ENCODE data around the gene MICU1. TPM values are rescaled to one million over a fixed set of nuclear protein-coding genes. Genes with fewer than 3 reads are reported as not detected.

The MICU1 gene
- total and polyA plus RNA-seq, 10 of the 15 experiments (the other 5 are each of a cell fraction or from before 2014, with no cell fraction given), result 18.2 to 36.4 (median 22.2) TPM

DNA sequence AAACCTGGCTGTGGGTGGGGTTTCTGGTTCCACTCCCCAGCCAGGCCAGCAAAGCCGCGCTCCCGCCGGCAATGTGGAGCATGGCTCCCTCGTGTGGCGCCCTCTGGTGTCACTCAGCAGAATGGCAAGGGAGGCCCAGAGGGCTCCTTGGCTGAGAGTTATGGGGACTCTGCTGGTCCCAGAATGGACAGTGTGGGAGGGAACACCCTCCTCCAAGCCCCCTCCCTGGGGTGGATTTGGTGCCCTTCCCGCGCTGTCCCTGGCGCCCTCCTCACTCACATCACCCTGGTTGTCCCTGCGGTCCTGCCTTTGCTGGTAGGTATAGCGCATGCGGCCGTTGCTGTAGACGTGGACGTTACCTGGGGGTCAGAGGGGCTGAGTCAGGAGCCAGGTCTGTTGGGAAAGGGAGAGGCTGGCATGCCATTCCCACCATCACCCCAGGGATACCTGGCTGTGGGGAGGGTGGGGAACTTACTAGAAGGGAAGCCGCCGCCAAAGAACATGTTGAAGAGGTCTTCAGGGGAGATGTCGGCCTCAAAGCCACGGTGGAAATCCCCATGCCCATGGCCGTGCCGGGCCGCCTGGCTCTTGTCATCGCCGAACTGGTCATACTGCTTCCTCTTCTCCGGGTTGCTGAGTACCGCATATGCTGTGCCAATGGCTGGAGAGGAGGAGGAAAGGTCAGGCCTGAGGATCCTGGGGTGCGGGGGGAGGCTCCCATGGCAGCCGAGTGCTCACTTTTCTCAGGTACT lies 285.2 kb downstream of the MICU1 start (continued):
- no peak for TF ChIP-seq CBX3 (IDR thresholded peaks at IDR 0.05; ENCODE audit: borderline replicate concordance, low read depth)
- TF ChIP-seq SMAD5 (IDR thresholded peaks at IDR 0.05; ENCODE audit: low read depth), result no peak
- TF ChIP-seq, protein P1, sequence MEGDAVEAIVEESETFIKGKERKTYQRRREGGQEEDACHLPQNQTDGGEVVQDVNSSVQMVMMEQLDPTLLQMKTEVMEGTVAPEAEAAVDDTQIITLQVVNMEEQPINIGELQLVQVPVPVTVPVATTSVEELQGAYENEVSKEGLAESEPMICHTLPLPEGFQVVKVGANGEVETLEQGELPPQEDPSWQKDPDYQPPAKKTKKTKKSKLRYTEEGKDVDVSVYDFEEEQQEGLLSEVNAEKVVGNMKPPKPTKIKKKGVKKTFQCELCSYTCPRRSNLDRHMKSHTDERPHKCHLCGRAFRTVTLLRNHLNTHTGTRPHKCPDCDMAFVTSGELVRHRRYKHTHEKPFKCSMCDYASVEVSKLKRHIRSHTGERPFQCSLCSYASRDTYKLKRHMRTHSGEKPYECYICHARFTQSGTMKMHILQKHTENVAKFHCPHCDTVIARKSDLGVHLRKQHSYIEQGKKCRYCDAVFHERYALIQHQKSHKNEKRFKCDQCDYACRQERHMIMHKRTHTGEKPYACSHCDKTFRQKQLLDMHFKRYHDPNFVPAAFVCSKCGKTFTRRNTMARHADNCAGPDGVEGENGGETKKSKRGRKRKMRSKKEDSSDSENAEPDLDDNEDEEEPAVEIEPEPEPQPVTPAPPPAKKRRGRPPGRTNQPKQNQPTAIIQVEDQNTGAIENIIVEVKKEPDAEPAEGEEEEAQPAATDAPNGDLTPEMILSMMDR (IDR thresholded peaks at IDR 0.05 in 2 of 3, conservative IDR thresholded peaks at IDR 0.05 in 1 of 3; ENCODE audit: control insufficient read depth in 2 of 3, extremely low read depth in 1 of 3, insufficient read depth in 1 of 3, low read depth in 3 of 3, low read length in 3 of 3), result peak; percentile 86 to 99 (median 98)
- TF ChIP-seq IRF4 (IDR thresholded peaks at IDR 0.05; ENCODE audit: low read depth, low read length), result 0 out of 2 replicates have a peak, but pooled peaks have one; percentile 19
- peak; percentile 75 for TF ChIP-seq RAD21 (IDR thresholded peaks at IDR 0.05; ENCODE audit: insufficient read depth, low read depth, low read length)
- TF ChIP-seq SMARCA5 (IDR thresholded peaks at IDR 0.05), result peak; percentile 66; the same call in 1 of the 2 replicates

DNA sequence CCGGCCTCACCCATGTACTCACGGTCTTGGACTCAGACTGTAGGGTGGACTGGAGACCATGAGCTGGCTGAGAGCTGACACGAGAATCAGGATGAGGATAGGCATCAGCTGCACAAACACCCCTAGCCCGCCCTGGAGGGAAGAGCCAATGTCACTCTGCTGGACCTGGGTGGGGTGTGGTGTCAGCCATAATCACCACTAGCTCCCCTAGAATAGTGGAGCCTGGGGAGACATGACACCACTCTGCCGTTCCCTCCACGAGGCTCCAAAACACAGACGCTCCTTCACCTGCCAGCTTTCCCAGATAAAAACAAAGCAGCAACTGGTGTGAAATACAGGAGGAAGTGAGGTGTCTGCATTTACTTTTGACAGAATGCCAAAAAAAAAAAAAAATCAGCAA lies 287.7 kb downstream of the MICU1 start:
- no peak for DNase-seq (ENCODE audit: low read depth, low spot score)
- POLR2A ChIA-PET, result interaction anchor here (0.5 to 1.8 kb wide), 6 partner anchors 15 to 234 kb away, joined by 3 to 9 read pairs (median 4); no protein-coding TSS in a partner anchor
- H3K9me3 ChIP-seq (replicated peaks; ENCODE audit: control insufficient read depth, insufficient read depth, low read length), result no peaks in the 10 kb centered on the region; the same call in 2 of the 3 replicates
- SMC1A ChIA-PET (ENCODE audit: uncharacterized antibody, unreplicated experiment), result interaction anchor here (0.7 to 9.7 kb wide), 17 partner anchors 14 to 290 kb away, joined by 3 to 168 read pairs (median 6); partner anchors contain the start of gene DDIT4
- H3K4me3 ChIP-seq, result no peak overlapping the region
- H3K36me3 ChIP-seq (ENCODE audit: control insufficient read depth in 2 of 2, insufficient read depth in 2 of 2, low read length in 1 of 2), result peaks cover 16 to 33% of the 10 kb centered on the region in 2 experiments
- no peak overlapping the region for H3K9ac ChIP-seq (ENCODE audit: control insufficient read depth, insufficient read depth, low read length)
- no peaks in the 10 kb centered on the region for H3K79me2 ChIP-seq (ENCODE audit: control insufficient read depth, insufficient read depth, low read length)
- no peak overlapping the region for H2AFZ ChIP-seq (ENCODE audit: control insufficient read depth, low read depth, low read length)
- CTCF ChIA-PET, result interaction anchor here (0.6 to 16.6 kb wide), 33 partner anchors 11 to 648 kb away, joined by 3 to 275 read pairs (median 6); partner anchors contain the start of gene DDIT4
- no peaks in the 10 kb centered on the region for H3K27me3 ChIP-seq (replicated peaks in 1 of 2; ENCODE audit: control insufficient read depth in 2 of 2, insufficient read depth in 2 of 2, low read length in 1 of 2)
- RAD21 ChIA-PET (ENCODE audit: unreplicated experiment), result interaction anchor here (0.6 to 11.6 kb wide), 16 partner anchors 9 to 442 kb away, joined by 3 to 170 read pairs (median 11); partner anchors contain the start of genes ANAPC16, ASCC1 and DDIT4
- H3K4me2 ChIP-seq (ENCODE audit: control insufficient read depth, insufficient read depth), result no peak overlapping the region
- ATAC-seq, result no peak
- 93% methylated on average over 7 of the region's 7 CpGs for WGBS (ENCODE audit: insufficient coverage, insufficient replicate concordance, low lambda C conversion rate, missing lambda C conversion rate)
- in situ Hi-C loops (cut with MboI), result loop anchor here (5.0 to 10.0 kb wide), 4 partner anchors 111 to 443 kb away; no protein-coding TSS in a partner anchor
- intact Hi-C loops (cut with micrococcal nuclease; ENCODE audit: unreplicated experiment), result no loop called here
- no TSS peak for BruUV-seq (replicated peaks)
- TF ChIP-seq SRF (IDR thresholded peaks at IDR 0.05; ENCODE audit: low read depth in 2 of 2, low read length in 2 of 2) (no peak), NR2C2 (IDR thresholded peaks at IDR 0.05; ENCODE audit: borderline replicate concordance, control insufficient read depth, insufficient read length, low read depth) (no peak), SUPT20H (IDR thresholded peaks at IDR 0.05; ENCODE audit: borderline replicate concordance, control insufficient read depth, low read depth, low read length) (no peak)
- TF ChIP-seq, protein P2, sequence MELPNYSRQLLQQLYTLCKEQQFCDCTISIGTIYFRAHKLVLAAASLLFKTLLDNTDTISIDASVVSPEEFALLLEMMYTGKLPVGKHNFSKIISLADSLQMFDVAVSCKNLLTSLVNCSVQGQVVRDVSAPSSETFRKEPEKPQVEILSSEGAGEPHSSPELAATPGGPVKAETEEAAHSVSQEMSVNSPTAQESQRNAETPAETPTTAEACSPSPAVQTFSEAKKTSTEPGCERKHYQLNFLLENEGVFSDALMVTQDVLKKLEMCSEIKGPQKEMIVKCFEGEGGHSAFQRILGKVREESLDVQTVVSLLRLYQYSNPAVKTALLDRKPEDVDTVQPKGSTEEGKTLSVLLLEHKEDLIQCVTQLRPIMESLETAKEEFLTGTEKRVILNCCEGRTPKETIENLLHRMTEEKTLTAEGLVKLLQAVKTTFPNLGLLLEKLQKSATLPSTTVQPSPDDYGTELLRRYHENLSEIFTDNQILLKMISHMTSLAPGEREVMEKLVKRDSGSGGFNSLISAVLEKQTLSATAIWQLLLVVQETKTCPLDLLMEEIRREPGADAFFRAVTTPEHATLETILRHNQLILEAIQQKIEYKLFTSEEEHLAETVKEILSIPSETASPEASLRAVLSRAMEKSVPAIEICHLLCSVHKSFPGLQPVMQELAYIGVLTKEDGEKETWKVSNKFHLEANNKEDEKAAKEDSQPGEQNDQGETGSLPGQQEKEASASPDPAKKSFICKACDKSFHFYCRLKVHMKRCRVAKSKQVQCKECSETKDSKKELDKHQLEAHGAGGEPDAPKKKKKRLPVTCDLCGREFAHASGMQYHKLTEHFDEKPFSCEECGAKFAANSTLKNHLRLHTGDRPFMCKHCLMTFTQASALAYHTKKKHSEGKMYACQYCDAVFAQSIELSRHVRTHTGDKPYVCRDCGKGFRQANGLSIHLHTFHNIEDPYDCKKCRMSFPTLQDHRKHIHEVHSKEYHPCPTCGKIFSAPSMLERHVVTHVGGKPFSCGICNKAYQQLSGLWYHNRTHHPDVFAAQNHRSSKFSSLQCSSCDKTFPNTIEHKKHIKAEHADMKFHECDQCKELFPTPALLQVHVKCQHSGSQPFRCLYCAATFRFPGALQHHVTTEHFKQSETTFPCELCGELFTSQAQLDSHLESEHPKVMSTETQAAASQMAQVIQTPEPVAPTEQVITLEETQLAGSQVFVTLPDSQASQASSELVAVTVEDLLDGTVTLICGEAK (IDR thresholded peaks at IDR 0.05; ENCODE audit: borderline replicate concordance), result no peak
- no peak overlapping the region for H3K27ac ChIP-seq (ENCODE audit: control insufficient read depth, insufficient read depth)
- FAIRE-seq, result no peak
- peaks cover 52% of the 10 kb centered on the region for H3K4me1 ChIP-seq (ENCODE audit: control insufficient read depth, insufficient read depth, low read length)
- H4K20me1 ChIP-seq (ENCODE audit: control insufficient read depth, insufficient read depth), result no peaks in the 10 kb centered on the region

Measured in GM12878 (cell line).